Stimulated activated CD4-positive, alpha-beta T cell treated with anti-CD3 and anti-CD28 coated beads, Interleukin-1b, Interleukin-23, amount 100 ng/mL, for 4 hours (primary cell): Measurements from ENCODE around the gene SETD2.
A peak's percentile ranks its signal among the peaks of the same experiment; 100 is the strongest.

Experiments used
- DNase-seq, 2 donors: peaks; one replicate each; pipeline ENCODE4 v3.0.0-alpha.2; 2020; ENCODE audit warnings: low read depth in 2 of 2

Gene SETD2

GRCh38 chr3:46998852-46999515 lies 164.9 kb downstream of the SETD2 start:
- DNase-seq: no peak

DNA sequence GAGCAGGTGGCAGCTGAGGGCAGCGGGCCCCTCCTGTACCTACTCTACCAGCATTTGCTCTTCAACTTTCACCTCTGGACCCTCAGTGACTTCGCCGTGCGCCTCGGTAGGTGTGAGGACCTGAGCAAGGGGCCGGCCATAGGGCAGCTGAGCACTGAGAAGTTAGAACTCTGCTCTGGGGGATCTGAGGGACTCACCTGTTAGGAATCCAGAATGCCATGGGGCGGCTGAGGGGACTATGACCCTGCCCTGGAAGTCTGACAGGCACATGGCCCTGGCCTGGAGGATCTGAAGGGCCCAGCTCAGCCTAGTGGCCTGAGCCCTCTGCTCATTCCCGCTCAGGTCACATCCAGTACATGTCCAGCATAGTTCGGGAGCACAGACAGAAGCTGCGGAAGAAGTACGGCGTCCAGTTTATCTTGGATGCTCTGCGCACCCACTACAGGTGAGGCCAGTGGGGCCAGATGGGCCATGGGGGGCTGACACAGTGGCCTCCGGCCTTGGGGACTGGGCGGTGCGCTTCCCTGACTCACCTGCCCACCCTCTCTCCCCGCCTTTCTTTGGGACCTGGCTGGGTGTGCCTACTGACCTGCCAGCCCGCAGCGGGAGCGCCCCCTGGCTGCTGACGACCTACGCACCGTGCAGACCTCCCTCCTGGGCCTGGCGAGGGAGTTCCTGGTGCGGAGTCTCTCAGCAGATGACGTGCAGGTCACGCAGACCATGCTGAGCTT lies 165.6 kb downstream of the SETD2 start:
- DNase-seq: peak; percentile 70 to 76

GRCh38 chr3:46997453-46998091 lies 166.3 kb downstream of the SETD2 start:
- no peak for DNase-seq

GRCh38 chr3:46996689-46997452 lies 167.0 kb downstream of the SETD2 start:
- DNase-seq: no peak

DNA sequence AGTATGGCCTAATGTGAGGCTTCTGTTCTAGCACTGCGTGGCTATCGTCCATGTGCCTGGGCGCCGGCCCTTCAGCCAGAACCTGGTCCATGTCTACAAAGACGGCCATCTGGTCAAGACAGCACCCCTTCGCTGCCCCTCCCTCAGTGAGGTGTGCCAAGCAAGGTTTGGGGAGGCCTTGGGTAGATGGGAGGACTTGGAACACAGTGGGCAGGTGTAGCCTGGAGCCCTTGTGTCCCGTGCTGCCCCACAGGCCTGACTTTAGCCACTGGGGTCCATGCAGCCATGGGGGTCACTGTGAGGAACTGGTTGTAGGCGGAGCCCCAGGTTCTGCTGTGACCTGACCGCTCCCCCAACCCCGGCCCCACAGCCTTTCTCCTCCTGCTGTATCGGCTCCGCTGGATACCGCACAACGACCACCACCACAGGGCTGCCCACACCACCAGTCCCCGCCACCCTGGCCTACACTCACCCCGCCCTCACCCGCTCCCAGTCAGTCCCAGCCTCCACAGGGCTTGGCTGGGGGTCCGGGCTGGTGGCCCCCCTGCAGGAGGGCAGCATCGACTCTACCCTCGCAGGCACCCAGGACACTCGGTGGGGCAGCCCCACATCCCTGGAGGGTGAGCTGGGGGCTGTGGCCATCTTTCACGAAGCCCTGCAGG lies 167.9 kb downstream of the SETD2 start:
- DNase-seq: no peak

GRCh38 chr3:46994801-46995731 lies 168.8 kb downstream of the SETD2 start:
- DNase-seq: no peak

- no peak for DNase-seq
Observed at GRCh38 chr3:46993986-46994385, 169.9 kb downstream of the SETD2 start.

DNA sequence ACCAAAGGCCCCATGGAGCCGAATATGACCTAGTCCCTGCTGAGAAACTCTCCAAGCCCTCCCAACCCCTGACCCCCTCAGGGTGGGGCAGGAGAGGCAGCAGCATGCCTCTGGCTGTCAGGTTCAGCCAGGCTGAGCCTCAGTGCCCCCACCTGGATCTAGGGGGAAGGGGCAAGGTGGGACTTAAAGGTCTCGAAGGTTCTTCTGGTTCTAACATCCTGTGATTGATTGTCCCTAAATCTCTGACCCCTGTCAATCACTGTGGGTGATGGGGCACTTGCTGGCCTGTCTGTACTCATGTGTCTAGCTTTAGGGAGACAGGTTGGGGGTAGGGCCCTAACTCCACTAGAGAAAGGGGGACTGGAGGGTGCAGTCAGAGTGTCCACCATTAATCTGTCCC lies 170.6 kb downstream of the SETD2 start:
- DNase-seq: no peak

DNA sequence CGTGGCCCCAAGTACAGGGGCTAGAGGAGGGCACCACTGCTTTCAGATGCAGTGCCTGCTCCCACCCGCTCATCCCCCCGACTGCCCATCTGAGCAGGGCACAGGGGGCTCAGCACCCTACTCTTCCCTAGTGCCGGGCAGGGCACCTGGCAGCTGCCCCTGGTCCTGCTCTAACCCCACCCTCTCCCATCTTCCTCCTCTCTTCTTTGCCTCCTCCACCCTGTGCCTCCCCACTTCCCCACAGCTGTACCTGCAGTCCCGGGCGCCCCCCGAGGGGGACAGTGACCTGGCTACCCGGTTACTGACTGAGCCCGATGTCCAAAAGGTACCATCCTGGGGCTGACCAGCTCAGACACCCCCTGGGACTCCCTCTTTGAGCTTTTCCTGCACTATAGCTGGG lies 171.7 kb downstream of the SETD2 start:
- DNase-seq: no peak

DNA sequence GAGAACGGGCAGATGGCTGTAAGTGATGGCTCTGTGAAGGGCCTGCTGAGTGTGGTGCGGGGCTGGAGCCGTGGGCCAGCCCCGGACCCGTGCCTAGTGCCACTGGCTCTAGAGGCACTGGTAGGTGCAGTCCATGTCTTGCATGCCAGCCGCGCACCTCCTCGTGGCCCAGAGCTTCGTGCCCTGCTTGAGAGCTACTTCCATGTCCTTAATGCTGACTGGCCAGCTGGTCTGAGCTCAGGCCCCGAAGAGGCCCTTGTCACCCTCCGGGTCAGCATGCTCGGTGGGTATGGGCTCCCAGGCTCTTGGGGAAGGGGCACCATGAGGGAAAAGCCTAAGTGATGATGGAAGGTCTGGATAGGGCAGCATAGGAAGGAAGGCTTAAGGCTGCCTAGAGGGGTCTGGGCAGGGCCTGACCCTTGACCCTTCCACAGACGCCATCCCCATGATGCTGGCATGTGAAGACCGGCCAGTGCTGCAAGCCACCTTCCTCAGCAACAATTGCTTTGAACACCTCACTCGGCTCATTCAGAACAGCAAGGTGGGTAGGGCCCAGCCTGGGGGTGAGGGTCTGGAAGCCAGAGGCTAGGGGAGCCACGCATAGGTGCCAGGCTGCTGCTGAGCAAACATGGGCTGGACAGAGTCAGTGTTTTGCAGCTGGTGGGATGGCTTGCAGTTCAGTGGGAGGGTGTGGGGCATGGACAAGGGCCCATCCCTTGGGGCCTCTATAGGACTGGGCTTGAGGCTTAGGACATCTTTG lies 172.3 kb downstream of the SETD2 start:
- no peak for DNase-seq

DNA sequence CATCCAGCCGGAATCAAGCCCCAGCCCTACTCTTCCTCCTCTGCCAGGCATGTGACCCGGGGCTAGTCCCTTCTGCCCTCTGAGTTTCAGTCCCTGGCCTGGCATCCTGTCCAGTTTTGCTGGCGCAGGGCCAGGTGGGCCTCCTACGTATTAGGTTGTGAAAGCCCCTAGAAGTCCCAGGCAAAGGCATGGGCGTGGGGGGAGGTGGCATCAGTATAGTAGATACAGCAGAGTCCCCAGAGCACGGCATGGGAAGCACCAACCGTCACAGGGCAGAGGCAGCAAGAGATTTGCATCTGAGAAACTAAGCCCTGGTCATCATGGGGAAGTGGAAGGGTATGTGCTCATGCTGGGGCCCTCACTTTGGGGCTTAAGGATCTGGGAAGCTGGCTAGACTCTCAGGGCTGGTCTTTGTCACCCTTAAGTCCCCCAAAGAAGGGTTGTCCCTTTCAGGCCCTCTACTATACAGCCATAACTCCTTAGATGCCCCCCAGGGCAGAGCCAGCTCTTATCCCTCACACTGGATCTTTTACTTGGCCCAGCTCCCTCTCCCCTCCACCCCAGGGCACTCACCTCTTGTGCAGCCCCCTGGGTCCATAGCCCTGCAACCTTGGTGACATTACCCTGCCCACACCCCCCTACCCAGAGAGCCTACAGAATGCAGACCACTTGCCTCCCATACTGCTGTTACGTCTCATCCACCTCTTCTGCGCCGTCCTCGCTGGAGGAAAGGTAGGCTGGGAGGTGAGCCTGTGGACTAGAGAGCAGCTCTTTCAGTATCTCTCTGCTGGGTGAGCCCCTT lies 173.1 kb downstream of the SETD2 start:
- no peak for DNase-seq

DNA sequence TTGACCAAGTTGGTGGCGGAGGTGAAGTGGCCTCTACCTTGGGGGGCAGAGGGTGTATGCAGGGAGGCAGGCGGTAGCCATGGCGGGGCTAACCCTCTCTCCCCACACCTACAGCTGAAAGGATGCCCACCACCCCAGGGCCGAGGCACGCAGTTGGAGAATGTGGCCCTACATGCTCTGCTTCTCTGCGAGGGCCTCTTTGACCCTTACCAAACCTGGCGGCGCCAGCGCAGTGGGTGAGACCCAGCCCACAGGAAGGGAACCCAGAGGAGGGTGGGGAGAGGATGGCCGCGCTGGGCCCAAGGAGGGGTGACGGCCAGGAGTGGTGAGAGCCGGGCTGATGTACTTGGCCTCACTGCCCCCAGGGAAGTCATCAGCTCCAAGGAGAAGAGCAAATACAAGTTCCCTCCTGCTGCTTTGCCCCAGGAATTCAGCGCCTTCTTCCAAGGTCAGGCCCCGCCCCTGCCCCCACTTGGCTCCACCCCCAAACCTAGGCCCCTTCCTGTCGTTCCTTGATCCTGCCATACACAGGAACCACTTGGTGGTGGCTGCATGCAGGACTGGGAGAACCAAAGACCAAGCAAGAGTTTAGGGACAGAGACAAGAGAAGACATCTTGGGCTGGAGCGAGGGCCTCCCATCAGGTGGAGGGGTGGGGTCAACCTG lies 174.6 kb downstream of the SETD2 start:
- DNase-seq: no peak

- no peak for DNase-seq
Observed at GRCh38 chr3:46988616-46989015, 175.3 kb downstream of the SETD2 start.

DNA sequence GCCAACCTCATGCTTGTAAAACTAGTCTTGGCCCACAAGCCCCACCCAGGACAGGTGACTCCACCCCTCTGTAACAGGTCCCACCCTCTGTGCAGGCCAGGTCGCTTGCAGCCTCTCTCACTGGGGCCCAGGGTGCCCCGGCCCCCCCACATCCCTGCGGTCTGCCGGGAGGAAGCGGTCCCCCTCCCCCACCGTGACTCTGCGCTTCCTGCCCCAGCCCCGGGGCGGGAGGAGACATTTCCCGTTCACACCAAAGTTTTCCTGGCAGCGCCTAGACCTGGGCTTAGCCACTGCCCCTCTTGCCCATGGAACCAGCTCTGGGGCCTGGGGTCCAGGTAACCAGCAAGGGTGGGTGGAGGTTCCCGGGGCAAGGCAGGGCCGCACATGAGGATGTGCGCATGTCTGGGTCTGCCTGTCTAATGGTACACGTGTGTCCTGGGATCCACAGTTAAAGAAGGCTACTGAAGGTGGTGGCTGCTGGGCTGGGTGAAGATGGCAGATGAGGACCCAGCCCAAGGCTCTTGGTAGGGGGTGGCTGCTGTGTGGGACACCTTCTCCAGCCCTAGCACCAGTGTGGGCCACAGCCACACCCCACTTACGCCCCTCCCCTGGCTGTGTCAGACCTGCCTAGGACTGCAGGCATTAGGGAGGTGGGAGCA lies 176.0 kb downstream of the SETD2 start:
- DNase-seq: peak; percentile 73

GRCh38 chr3:46987319-46987742 lies 176.6 kb downstream of the SETD2 start:
- DNase-seq: no peak

DNA sequence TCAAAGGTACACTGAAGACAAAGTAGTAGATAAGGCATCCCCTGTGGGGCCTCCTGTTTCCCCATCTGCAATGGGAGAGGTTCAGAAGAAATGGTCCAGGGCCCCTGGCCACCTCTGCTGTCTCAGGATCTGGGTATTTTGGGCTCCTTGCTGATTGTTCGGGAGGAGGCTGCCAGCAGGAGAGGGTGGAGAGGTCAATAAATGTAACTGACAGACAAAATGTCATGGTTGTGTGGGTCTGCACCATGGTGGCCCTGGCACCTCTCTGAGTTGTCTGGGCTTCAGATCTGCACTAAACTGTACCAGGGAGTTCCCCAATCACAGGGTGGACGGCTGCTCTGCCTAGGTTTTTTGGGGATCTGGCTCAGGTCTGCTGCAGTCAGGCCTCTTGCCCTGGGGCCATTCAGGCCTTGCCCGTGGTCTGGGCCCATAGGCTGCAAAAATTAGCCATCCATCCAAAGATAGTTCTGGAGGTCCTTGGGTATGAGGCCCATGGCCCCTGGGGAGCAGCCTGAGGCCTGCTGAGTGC lies 177.1 kb downstream of the SETD2 start:
- no peak for DNase-seq

DNA sequence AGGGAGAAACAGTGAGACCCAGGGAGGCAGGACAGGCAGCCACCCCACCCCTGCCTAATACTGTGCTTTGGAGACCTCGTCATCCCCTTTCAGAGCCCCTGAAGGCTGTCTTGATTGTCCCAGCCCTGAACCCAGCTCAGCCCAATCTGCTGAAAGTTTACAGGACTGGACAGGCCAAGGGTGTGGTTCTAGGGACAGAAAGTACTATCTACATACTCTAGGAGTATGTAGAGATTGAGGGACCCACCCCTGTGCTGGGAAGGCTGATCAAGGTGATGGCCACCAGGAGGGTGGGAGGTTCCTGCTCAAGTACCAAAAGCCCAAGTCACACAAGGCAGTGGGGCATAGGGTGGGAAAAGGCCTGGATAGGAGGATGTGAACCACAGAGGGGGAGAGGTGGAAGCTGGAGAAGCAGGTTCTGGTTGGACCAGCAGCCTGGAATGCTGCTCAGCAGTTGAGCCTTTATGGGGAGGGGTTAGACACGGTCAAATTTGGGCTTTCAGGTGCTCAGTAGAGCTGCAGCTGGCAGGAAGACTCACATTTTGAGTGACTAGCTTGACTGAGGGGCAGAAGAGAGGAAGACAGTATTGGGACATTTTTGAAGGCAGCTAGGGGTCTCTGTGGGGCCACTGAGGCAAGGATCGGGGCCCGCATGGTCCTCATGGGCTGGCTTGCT lies 177.7 kb downstream of the SETD2 start:
- DNase-seq: no peak
